GM19324 (cell line): ENCODE data around the gene MYB.
"Not testable (repeated sequence)": the region's sequence is repeated elsewhere in the genome, so short reads cannot be mapped to it uniquely, and the experiment has no call there.

Experiments
- ATAC-seq: cut with Tn5 transposase; IDR thresholded peaks from one replicate; pipeline ENCODE4 v1.9.1; 2021; ENCODE audit warnings: mild to moderate bottlenecking, moderate library complexity; ENCODE audit not compliant: unreplicated experiment, low FRiP score

MYB gene

DNA sequence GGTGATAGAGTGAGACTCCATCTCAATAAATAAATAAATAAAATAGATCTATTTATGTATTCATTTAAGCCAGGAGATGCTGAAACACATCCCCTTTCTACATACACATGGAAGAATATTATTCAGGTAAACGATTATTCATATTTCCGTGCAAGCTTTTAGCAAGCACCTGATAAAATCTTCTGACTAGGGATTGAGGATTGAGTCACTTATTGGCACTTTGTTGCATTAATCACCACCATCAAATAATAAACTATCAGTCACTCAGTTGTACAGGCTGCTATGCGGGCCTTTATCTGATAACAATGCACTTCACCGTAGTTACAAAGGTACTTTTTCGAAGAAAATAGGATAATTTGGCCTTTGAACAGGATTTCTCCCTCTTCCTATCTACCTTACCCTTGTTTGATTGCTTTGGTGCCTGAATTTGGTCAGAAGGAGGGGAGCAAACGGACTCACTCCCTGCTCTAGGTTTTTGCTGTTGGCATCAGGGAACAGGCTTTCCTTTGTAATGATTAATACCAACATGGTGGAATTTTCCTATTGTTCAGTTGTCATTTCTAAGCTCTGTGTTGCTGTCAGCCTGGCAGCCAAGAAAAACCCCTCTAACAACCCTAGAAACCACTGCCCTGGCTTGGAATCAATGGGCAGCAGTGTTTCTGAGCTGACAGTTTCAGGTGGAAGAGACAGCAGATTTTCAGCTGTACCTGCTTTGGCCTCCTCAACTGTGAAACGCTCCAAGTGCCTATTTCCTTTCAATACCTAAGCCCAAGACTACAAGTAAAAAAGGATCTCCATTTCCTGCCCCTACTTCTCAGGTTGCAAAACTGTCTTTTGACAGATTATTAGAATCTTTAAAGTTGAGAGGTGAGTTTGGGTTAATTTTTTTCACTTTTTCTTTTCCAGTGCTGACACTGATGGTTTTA is 63.0 kb downstream of the MYB start:
- no peak for ATAC-seq

GRCh38 chr6:135244805-135245204 is 63.7 kb downstream of the MYB start:
- ATAC-seq: no peak

DNA sequence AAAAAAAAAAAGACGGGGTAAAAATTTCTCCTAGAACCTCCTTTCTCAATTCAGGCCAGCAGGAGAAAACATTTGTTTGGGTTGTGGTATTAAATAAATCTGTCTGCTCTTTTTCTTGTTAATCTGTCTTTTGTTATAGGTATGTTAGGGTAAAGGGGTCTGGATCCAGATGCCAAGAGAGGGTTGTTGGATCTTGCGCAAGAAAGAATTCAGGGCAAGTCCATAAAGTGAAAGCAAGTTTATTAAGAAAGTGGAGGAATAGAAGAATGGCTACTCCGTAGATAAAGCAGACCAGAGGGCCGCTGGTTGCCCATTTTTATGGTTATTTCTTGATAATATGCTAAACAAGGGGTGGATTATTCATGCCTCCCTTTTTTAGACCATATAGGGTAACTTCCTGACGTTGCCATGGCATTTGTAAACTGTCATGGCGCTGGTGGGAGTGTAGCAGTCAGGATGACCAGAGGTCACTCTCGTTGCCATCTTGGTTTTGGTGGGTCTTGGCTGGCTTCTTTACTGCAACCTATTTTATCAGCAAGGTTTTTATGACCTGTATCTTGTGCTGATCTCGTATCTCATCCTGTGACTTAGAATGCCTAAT is 65.4 kb downstream of the MYB start:
- not testable (repeated sequence) for ATAC-seq

GRCh38 chr6:135250234-135250633 is 69.1 kb downstream of the MYB start:
- ATAC-seq: no peak

DNA sequence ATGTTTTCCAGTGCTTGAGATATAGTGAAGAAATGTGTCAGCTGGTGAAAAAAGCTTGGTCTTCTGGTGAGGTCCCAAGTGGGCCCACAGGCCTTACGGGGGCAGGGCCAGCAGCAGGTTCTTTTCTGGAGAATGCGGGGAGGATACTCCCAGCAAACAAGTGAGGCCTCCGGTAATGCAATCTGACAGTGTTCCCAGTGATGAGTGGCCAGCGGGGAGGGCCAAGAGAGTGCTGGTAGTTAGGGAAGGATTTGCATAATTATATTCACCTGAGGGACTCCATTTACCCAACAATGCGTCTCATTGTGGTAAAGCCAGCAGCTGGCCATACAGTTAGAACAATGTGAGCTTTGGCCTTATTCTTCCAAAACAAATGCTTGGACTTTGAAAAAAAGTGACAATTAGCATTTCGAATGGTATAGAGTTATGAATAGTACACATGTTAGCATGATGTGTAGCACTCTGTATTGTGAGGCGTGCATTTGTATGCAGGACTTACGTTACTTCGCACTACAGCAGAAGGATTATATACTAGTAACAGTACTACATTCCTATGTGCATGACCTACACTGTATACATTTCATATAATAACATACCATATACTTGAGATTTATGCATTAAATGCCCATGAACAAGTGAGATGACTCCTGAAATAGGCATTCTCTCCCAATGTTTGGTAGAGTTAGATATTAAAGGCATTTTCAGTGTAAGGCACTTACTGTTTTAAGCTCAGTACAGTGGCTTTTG is 69.8 kb downstream of the MYB start:
- no peak for ATAC-seq

- ATAC-seq: no peak
These were observed 70.7 kb downstream of the MYB start for GRCh38 chr6:135251498-135252441.

DNA sequence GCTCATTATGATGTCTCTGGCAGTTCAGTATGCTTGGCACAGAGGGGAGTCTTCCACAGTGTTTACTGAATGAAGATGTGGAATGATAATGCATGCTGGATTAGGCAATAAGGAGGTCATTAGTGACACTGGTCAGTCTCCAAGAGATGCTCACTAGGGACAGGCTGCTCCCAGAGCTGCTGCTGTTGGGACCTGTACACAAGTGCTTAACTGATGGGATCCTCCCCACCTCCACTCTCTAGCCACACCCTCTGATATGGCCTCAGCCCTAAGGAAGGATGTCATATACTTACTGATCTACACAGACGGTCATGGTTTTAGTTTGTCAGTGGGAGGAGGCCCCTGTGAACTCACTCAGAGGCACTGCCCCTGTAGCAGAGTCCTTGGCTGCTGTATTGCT is 73.4 kb downstream of the MYB start:
- ATAC-seq: no peak

- ATAC-seq: no peak
These were observed 75.8 kb downstream of the MYB start for GRCh38 chr6:135256866-135257265.

DNA sequence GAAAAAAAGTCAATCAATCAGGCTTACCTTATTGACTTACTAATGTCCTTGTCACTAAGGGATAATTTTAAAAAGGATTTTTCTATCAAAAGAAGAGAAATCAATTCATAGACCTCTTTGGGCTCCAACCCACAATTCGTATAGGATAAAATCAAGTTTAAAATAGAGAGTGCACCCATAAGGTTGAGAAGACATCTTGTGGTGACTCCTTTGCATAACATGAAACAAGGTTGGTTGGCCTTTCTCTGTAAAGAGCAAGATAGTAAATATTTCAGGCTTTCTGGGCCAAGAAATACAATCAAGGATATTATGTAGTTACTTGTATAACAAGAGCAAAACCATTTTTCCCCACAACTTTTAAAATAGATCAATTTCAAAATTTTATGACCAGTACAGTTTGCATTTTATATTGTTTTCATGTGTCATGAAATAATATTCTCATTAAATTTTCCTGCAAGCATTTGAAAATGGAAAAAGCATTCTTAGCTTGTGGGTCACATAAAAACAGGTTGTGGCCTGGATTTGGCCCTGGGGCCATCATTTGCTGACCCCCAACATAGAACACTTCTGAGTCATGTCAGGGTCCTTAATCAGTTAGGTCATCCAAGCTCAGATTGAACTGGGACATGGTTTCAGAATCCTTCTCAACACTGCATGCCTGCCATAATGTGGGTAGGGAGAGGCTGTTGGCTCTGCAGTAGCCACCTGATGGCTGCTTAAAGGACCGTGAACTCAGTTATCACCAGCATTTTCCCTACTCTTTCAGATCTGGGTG is 76.7 kb downstream of the MYB start:
- no peak for ATAC-seq

- ATAC-seq: no peak
These were observed 77.9 kb downstream of the MYB start for GRCh38 chr6:135258970-135259369.

GRCh38 chr6:135260612-135261011 is 79.5 kb downstream of the MYB start:
- no peak for ATAC-seq

- ATAC-seq: no peak
These were observed 81.0 kb downstream of the MYB start for GRCh38 chr6:135261872-135262725.

- ATAC-seq: no peak
These were observed 84.2 kb downstream of the MYB start for GRCh38 chr6:135265278-135265677.

- ATAC-seq: no peak
These were observed 85.6 kb downstream of the MYB start for GRCh38 chr6:135266675-135267074.

- no peak for ATAC-seq
These were observed 86.0 kb downstream of the MYB start for GRCh38 chr6:135267085-135267484.

- no peak for ATAC-seq
These were observed 87.2 kb downstream of the MYB start for GRCh38 chr6:135268263-135268662.

GRCh38 chr6:135268740-135269139 is 87.6 kb downstream of the MYB start:
- no peak for ATAC-seq
